CD14-positive monocyte (primary cell): ENCODE measurements around the gene EPN1. TPM values are rescaled to one million over a fixed set of nuclear protein-coding genes. Genes with fewer than 3 reads are reported as not detected.
A peak's percentile ranks its signal among the peaks of the same experiment; 100 is the strongest.

Experiments used
- DNase-seq, 3 donors: peaks; one replicate each; pipeline ENCODE4 v3.0.0-alpha.2; 2011 to 2022
- H2AFZ ChIP-seq: 2 replicates; pipeline ENCODE4 v1.6.0; 2012; ENCODE audit warnings: mild to moderate bottlenecking, low read depth, low read length, inconsistent platforms; ENCODE audit not compliant: insufficient read depth, poor library complexity, severe bottlenecking
- H3K27ac ChIP-seq, 2 donors: 1 replicate in 1 of 2; 2 replicates in 1 of 2; pipeline ENCODE4 v1.5.1; 2012 to 2013; ENCODE audit warnings: low read length in 2 of 2, control low read depth in 1 of 2, inconsistent platforms in 1 of 2, low read depth in 1 of 2, mild to moderate bottlenecking in 1 of 2
- H3K27me3 ChIP-seq, 2 donors: one replicate each; pipeline versions ENCODE4 v1.6.0 to v1.6.1; 2011 to 2013; ENCODE audit warnings: low read length in 2 of 2; ENCODE audit not compliant: control insufficient read depth in 2 of 2, insufficient read depth in 2 of 2
- H3K36me3 ChIP-seq, 2 donors: replicated peaks in 1 of 2; 1 replicate in 1 of 2; 2 replicates in 1 of 2; pipeline versions ENCODE4 v1.5.1 to v1.6.1; 2012 to 2013; ENCODE audit warnings: low read length in 2 of 2, control low read depth in 1 of 2, inconsistent platforms in 1 of 2, mild to moderate bottlenecking in 1 of 2; ENCODE audit not compliant: insufficient read depth in 2 of 2, control insufficient read depth in 1 of 2
- H3K4me1 ChIP-seq, 2 donors: 1 replicate in 1 of 2; 2 replicates in 1 of 2; pipeline versions ENCODE4 v1.5.1 to v1.6.1; 2012 to 2013; ENCODE audit warnings: low read length in 2 of 2, control low read depth in 1 of 2, inconsistent platforms in 1 of 2, mild to moderate bottlenecking in 1 of 2, moderate library complexity in 1 of 2; ENCODE audit not compliant: insufficient read depth in 2 of 2, control insufficient read depth in 1 of 2
- H3K4me2 ChIP-seq: replicated peaks from 2 replicates; pipeline ENCODE3; 2012; ENCODE audit warnings: low read length, moderate library complexity, mild to moderate bottlenecking; ENCODE audit not compliant: poor library complexity, severe bottlenecking; ENCODE audit errors: extremely low read depth
- H3K4me3 ChIP-seq, 3 experiments: fragments of 200-600 bp in 1 of 3; sonication (generic) in 1 of 3; replicated peaks in 1 of 3; 1 replicate in 2 of 3; 2 replicates in 1 of 3; pipeline ENCODE4 v1.5.1; 2011 to 2013; ENCODE audit warnings: low read length in 3 of 3, mild to moderate bottlenecking in 3 of 3, control low read depth in 2 of 3, low read depth in 2 of 3, inconsistent platforms in 1 of 3, moderate library complexity in 1 of 3
- H3K79me2 ChIP-seq: 2 replicates; pipeline ENCODE4 v1.6.0; 2012; ENCODE audit warnings: mild to moderate bottlenecking, control low read depth, inconsistent platforms, low read length, moderate library complexity; ENCODE audit not compliant: insufficient read depth
- H3K9ac ChIP-seq: 2 replicates; pipeline ENCODE4 v1.6.0; 2017; ENCODE audit warnings: low read length, mild to moderate bottlenecking; ENCODE audit not compliant: insufficient read depth, poor library complexity, severe bottlenecking
- H3K9me3 ChIP-seq, 2 donors: replicated peaks in 1 of 2; 1 replicate in 1 of 2; 2 replicates in 1 of 2; pipeline versions ENCODE4 v1.5.1 to v1.6.1; 2012 to 2013; ENCODE audit warnings: low read length in 2 of 2, control low read depth in 1 of 2; ENCODE audit not compliant: control insufficient read depth in 1 of 2, insufficient read depth in 1 of 2
- H4K20me1 ChIP-seq: 2 replicates; pipeline ENCODE4 v1.6.0; 2012; ENCODE audit warnings: mild to moderate bottlenecking, low read length, control low read depth, moderate library complexity; ENCODE audit not compliant: insufficient read depth
- H3K27ac Mint-ChIP-seq, 7 donors: one replicate each; pipeline ENCODE4 v1.8.0; 2020; ENCODE audit warnings: mild to moderate bottlenecking in 7 of 7, mixed read lengths in 7 of 7, moderate library complexity in 6 of 7, inconsistent platforms in 2 of 7
- H3K27me3 Mint-ChIP-seq, 3 donors: one replicate each; pipeline ENCODE4 v1.8.0; 2021 to 2022; ENCODE audit warnings: low read depth in 3 of 3, mild to moderate bottlenecking in 3 of 3, mixed read lengths in 3 of 3, moderate library complexity in 3 of 3, inconsistent platforms in 1 of 3
- H3K36me3 Mint-ChIP-seq, 2 donors: one replicate each; pipeline ENCODE4 v1.8.0; 2020; ENCODE audit warnings: mixed read lengths in 2 of 2, inconsistent platforms in 1 of 2, mild to moderate bottlenecking in 1 of 2
- H3K4me1 Mint-ChIP-seq: one replicate; pipeline ENCODE4 v1.8.0; 2020; ENCODE audit warnings: mild to moderate bottlenecking, mixed read lengths
- H3K4me3 Mint-ChIP-seq, 2 donors: one replicate each; pipeline ENCODE4 v1.8.0; 2020; ENCODE audit warnings: mild to moderate bottlenecking in 2 of 2, mixed read lengths in 2 of 2, moderate library complexity in 1 of 2
- H3K9me3 Mint-ChIP-seq, 7 donors: one replicate each; pipeline ENCODE4 v1.8.0; 2020 to 2022; ENCODE audit warnings: mixed read lengths in 7 of 7, mild to moderate bottlenecking in 6 of 7, moderate library complexity in 6 of 7, inconsistent platforms in 2 of 7
- CTCF ChIP-seq: fragments of 200-600 bp; IDR thresholded peaks from one replicate; pipeline ENCODE4 v1.8.0; 2022; ENCODE audit warnings: antibody characterized with exemption, mild to moderate bottlenecking
- WGBS: methylation state at CpG from one replicate; pipeline ENCODE4 v1.1.5; 2013; ENCODE audit warnings: missing lambda C conversion rate; ENCODE audit not compliant: insufficient coverage; 5-methylcytosine and 5-hydroxymethylcytosine counted together
- intact Hi-C, 2 donors: fragments of 100-400 bp; cut with micrococcal nuclease; formaldehyde crosslinking; loops; one replicate each; pipeline versions ENCODE4 v1.15.0 to v1.15.1; 2023
- polyA plus RNA-seq, 3 donors: library from polyadenylated mRNA; depleted of rRNA in 1 of 3; unstranded in 2 of 3; stranded (reverse) in 1 of 3; fragments of 300-500 nt in 2 of 3; fragments of >200 nt in 1 of 3; fragmentation: Illumina TruSeq in 2 of 3; gene quantifications; 1 replicate in 2 of 3; 2 replicates in 1 of 3; pipeline ENCODE4 v1.2.3, GENCODE V29; 2012 to 2021

Gene EPN1
- polyA plus RNA-seq, 3 donors: 18.7 to 75.2 (median 19.2) TPM

- Histone ChIP-seq H4K20me1 (peaks cover 80% of the 10 kb centered on the region), H3K4me2 (peak overlapping the region; percentile 92), H3K9me3 (no peaks in the 10 kb centered on the region), H3K27ac (peak overlapping the region; percentile 86 to 92), H2AFZ (peak overlapping the region; percentile 5), H3K79me2 (peaks cover 86% of the 10 kb centered on the region), H3K36me3 (peaks cover 46 to 53% of the 10 kb centered on the region in 2 donors), H3K4me1 (peaks cover 55 to 60% of the 10 kb centered on the region in 2 donors), H3K4me3 (peak overlapping the region; percentile 1 to 81 (median 5)), H3K9ac (peak overlapping the region; percentile 62), H3K27me3 (no peaks in the 10 kb centered on the region)
- peaks cover 57 to 68% of the 10 kb centered on the region in 2 donors for H3K36me3 Mint-ChIP-seq
- peaks cover 58% of the 10 kb centered on the region for H3K4me1 Mint-ChIP-seq
- peak overlapping the region; percentile 76 to 99 for H3K4me3 Mint-ChIP-seq
- H3K9me3 Mint-ChIP-seq: no peaks in the 10 kb centered on the region
- no peak for DNase-seq
- 47% methylated on average over 6 of the region's 6 CpGs for WGBS
- peak overlapping the region; percentile 86 to 98 (median 94) for H3K27ac Mint-ChIP-seq
- intact Hi-C loops: loop anchor here in 1 of 2 donors (2.0 kb wide), 1 partner anchor 23 kb away; the partner anchor contains the start of gene U2AF2
- TF ChIP-seq CTCF: no peak
- no peaks in the 10 kb centered on the region for H3K27me3 Mint-ChIP-seq
Observed at GRCh38 chr19:55677572-55678028, 2.6 kb downstream of the EPN1 start.

DNA sequence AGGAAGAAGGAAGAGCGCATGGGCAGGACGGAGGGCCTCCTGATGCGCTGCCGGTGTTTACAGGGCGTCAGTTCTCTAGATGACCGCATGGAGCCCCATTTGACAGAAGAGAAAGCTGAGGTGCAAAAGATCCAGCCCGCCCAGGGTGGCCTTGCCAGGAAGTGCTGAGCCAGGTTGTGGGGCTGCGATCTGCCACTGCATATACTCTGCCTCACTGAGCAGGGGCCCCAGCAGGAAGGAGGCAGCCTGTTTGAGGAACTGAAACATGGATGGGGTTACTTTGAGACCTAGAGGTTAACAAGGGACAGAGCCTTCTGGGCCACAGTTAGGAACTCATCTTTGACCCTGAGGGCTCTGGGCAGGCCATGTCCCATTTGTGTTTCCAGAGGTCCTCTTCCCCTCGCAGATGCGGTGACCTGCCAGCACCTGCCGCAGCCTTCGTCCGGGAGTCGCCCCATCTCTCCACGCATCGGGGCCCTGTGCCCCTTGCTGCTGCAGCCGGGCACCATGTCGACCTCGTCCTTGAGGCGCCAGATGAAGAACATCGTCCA lies 3.2 kb downstream of the EPN1 start:
- H3K4me1 ChIP-seq: peaks cover 55 to 60% of the 10 kb centered on the region in 2 donors
- Mint-ChIP-seq H3K4me1 (peaks cover 58% of the 10 kb centered on the region), H3K4me3 (peak overlapping the region; percentile 76 to 99), H3K27ac (peak overlapping the region; percentile 86 to 98 (median 94)), H3K36me3 (peaks cover 55 to 68% of the 10 kb centered on the region in 2 donors), H3K27me3 (no peaks in the 10 kb centered on the region), H3K9me3 (no peaks in the 10 kb centered on the region)
- H3K79me2 ChIP-seq: peaks cover 83% of the 10 kb centered on the region
- H4K20me1 ChIP-seq: peaks cover 76% of the 10 kb centered on the region
- 42% methylated on average over 21 of the region's 21 CpGs for WGBS
- peak overlapping the region; percentile 86 to 92 for H3K27ac ChIP-seq
- intact Hi-C loops: no loop called here
- peaks cover 46 to 49% of the 10 kb centered on the region in 2 donors for H3K36me3 ChIP-seq
- peak; percentile 9 for TF ChIP-seq CTCF
- H2AFZ ChIP-seq: peak overlapping the region; percentile 5
- H3K4me2 ChIP-seq: peak overlapping the region; percentile 92
- DNase-seq: peak; percentile 81 to 86 (median 84)
- H3K27me3 ChIP-seq: no peaks in the 10 kb centered on the region
- H3K9ac ChIP-seq: peak overlapping the region; percentile 62
- H3K9me3 ChIP-seq: no peaks in the 10 kb centered on the region
- peak overlapping the region; percentile 1 to 81 (median 5) for H3K4me3 ChIP-seq
